NCI-H146 (cell line): Measurements from ENCODE around the gene APLNR.

Experiments
- DNase-seq: peaks from one replicate; lab custom pipeline; 2025; lab: John Stamatoyannopoulos, UW

Gene APLNR

DNA sequence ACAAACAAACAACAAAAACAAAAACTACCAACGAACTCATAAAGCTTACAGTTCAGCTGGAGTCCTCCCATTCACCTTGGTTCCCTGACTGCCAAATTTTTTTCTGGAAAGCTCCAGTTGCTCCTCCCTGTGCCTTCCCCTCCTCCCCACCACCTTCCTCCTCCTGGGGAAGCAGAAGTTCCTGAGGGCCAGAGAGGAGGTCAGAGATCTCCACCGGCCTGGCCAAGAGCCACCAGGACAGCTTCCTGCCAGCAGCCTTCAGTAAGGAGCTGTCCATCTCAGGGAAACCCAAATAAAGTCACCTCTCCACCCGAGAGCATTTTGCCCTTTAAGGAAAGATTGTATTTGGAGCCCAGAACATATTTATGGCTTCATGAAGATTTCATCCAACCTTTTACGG lies 20.0 kb downstream of the APLNR start:
- no peak for DNase-seq

DNA sequence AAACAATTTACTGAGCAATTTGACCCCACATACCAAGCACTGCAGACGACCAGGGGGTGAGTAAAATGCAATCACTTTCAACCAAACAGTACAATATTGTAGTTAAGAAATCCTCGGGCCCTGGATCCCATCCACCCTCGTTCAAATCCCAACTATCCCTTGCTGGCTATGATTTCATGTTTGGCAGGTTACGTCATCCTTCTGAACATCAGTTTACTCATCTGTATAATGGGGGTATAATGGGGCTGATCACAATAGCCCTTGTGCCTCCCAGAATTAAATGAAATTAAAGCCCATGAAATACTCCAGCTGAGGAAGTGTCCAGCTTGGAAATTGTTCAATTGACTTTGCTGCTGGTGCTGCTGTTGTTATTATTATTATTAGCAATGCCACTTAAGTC lies 20.6 kb downstream of the APLNR start:
- no peak for DNase-seq

DNA sequence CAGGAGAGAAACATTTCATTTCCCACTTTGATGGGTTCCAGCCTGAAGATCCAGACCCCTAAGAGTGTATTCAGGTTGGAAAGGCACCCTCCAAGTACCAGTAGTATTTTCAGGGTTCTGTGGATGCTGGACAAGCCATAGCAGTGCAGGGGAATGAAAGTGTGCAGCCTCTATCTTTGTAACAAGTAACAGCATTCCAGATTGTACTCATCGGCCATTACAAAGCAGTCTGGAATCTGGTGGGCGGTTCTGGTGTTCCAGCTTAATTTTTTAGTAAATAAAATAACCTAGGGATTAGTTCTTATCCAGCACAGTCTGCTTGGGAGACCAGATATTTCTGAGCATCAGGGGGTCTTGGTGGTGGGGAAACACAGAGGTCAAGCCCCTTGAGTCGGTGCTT lies 22.6 kb downstream of the APLNR start:
- DNase-seq, result no peak

DNA sequence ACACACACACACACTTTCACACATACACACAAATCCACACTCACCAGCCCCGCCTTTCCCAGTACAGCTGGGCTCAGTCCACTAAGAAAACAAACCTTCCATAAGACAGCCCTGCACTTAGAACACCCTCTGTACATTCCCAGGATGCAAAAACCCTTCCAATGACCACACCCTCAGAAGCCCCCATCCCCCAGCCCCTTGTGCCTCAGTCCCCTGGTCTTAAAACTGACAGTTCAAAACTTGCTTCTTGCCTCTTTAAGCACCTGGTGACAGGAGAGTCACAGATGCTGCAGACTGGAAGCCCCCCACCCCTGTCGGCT lies 23.0 kb downstream of the APLNR start:
- DNase-seq, result no peak

DNA sequence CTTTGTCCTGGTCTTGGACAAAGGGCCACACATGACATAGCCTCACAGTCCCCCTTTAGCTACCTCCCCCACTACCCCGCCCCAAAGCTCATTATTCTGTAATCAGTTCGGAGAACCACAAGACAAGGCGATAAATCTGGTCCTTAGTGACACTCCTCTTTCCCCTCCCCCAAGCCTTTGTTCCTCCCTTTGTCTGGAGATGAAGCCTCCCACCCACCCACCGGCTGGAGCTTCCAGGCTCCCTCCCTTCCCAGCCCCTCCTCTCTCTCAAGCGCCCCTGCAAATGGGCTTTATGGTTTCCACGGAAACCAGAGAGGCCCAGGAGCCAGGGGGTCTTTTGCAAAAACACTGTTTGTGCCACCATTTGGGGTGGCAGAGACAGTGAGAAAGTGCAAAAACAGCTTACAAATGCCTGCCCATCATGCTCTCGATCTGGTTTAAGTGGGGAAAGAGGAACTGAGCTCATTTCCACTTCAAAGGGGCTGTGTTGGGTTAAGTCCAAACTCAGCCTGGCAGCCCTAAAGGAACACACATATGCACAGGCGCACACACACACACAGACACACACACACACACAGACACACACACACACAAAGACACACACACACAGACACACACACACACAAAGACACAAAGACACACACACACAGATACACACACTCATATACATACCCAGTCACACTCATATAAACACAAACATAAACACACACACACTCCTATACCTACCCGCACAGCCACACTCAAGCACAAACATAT lies 23.5 kb downstream of the APLNR start:
- no peak for DNase-seq

DNA sequence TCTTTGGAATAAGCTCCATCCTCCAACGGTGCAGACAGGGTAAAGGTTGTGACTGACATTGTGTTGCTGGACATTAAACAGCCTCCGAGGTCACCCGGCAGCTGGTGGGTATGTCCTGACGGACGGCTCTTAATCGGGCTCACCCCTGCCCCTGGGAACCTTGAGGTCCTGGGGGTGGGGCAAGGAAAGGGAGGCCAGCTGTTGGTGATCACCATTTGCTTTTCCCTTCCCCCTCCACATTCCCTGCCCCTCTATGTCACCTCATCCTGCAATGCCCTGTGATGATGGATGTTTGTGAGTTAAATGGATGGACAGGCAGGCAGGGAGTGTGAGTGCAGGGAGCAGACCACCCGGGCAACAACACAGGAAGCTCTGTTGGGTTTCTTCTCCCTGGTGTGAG lies 26.3 kb downstream of the APLNR start:
- DNase-seq, result no peak

DNA sequence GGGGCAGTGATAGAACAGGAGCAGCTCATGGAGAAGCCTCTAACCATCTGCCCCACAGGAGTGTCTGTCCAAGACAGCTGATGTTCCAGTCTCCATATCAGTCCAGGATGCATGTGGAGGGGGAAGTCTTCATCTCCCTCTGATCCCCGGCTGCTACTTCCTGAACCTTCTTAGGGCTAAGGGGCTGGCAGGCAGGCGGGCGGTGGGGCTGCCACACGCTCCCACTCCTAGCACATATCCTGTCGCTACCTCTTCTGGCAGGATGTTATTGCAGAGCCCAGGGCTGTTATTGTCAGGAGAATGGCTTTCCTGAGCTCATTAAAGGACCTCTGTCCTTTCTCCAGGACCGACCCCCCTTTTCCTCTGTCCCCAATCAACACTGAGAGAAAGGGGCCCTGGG lies 29.9 kb downstream of the APLNR start:
- DNase-seq, result no peak

DNA sequence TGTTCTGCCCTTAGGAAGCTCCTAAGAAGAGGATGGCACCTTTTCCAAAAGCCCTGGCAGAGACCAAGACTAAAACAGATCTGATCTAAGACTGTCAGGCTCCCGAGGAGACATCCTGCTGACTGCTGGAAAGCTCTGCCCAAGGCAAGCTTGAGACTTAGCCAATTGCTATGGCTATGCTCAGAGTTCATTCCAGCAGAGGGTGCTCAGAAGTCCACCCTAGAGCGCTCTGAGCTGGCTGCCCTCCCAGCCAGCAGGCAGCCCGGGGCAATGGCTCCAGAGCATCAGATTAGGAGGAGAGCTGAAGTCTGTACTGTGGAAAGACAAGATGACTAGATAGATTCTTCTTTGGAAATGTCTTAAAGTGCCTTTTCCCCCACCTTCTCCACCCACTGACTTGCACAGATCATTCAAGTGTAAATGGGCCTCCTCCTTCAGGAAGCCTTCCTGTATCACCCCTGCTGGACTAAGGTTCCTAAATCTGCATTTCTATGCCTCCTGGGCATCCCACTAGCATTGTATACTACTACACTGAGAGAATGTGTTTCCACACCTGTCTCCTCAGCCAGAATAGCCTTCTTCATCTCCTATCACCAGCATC lies 31.9 kb downstream of the APLNR start:
- no peak for DNase-seq

DNA sequence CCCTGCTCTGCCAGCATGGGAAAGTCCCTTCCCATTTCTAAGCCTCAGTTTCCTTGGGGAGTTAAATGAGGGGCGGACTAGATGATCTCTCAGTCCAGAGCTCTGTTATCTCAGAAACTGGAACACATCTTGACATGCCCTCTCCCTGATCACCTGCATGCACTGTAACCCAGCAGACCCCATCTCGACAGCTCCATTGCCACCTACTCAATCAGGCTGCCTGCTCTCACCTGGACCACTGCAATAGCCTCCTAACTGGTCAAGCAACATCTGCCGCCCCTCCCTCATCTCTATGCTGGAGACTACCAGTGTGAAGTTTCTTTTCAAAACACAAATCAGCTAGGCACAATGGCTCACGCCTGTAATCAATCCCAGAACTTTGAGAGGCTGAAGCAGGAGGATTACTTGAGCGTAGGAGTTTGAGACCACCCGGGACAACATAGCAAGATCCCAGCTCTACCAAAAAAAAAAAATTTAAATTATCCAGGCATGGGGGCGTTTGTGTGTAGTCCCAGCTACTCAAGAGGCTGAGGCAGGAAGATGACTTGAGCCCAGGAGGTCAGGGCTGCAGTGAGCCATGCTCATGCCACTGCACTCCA lies 33.1 kb downstream of the APLNR start:
- no peak for DNase-seq

DNA sequence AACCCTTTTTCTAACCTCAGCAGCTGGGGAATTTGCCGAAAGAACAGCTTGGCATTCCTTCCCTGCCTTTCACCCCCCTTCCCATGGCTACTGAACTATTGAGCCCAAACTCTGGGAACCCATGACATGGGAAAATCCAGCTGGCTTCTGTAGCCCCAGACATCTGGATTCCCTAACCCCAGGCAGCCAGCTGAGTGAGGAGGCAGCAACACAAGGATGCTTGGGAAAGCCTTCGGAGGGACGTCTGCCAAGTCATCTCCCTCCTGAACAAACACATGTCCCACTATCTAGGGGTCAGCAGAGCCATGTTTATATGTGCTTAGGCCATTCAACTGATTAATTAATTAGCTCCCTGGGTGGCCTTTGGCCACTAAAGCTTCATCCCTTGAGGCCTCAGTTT lies 33.7 kb downstream of the APLNR start:
- no peak for DNase-seq

DNA sequence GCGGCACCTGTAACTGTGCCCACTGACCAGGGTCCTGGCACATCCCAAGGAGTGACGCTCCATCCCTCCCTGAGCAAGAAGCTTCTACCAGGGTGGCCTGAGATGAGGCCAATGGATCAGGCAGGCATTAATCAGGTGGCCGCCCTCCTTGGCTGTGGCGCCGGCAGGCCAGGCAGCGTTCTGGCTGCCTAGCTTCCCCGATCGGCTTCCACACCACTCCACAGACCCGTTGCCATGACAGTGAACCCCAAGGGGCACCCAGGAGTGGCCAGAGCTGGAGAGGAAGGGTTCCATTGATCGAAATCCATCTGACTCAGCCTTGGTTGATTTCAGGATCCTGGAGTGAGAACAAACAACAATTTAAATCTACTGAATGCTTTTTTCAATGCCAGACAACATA lies 34.8 kb downstream of the APLNR start:
- peak; percentile 3 for DNase-seq

DNA sequence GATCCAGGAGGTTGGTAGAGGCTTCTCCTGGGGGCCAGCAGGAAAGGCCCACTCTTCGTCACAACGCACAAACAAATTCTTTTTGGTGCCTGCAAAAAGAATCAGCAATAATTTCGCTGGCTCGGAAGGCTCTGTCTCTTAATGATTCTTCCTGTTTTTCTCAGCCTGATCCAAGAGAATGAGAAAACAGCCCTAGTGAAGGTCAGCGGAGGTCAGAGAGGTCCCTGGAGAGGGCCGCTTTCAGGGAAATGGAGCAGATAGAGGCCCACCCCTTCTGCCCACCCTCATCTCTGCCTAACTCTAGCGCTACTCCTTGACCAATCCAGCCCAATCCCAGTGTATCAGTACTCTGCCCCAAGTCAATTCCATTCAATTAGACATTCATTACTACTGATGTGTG lies 36.1 kb downstream of the APLNR start:
- no peak for DNase-seq

DNA sequence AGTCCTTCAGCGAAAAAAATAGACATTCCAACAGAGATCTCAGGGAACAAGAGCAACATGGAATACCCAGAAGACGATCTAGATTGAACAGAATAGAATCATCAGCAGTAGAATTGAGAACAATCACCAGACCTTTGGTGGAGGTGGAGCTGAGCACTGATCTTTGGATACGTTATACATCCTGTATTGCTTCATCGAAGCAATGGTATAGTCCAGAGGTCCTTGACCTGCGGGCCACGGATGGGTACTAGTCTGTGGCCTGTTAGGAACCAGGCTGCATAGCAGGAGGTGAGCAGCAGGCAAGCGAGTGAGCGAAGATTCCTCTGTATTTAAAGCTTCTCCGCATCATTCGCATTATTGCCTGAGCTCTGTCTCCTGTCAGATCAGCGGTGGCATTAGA lies 37.7 kb downstream of the APLNR start:
- no peak for DNase-seq

DNA sequence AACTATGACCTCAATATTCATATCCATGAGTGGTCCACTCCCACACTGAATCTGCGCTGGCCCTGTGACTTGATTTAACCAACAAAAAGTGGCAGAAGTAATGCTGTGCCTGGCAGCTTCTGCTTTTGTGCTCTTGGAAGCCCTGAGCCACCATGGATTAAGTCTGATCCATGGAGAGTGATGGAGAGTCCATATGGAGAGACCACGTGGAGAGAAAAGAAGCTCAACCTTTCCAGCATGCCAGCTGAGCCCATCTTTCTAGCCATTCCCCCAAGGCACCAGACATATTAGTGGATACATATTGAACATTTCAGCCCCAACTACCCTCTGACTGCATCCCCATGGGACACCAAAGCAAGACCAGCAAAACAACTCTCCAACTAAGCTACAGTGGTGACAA lies 39.3 kb downstream of the APLNR start:
- DNase-seq, result no peak

DNA sequence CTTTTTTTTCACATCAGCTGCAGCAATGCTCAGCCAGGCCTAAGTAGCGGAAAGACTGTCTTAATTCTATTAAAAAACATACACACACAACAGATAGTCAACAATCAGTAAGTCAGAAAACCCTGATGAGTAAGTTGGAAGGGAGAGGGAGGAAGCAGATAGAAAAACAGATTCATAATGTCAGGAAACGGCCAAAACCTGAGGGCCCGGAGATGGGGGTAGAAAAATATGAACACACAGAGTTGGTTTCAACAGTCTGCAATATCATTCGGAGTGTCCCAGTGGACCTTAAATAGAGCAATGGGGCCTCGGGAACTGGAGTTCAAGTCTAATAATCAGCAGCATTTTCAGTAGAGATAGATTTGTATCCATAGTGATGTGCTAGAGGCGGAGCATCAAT lies 40.5 kb downstream of the APLNR start:
- DNase-seq, result no peak

DNA sequence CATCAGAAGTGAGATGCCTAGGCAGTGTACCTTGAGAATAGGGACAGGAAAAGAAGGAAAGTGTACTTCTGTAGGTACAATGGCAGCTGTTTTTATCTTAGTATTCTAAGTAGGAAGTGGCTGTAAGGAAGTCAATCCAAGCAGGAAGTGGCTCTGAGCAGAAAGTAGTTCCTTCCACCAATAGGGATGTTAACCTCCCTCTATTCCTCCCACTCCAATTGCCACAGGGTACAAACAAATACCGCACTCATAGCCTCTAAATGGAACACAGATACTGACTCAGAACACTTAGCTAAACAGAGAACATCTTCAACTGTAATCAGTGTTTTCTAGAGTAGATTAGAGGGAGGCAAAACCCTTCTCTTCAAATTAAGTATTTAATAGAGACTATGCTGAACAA lies 44.7 kb downstream of the APLNR start:
- no peak for DNase-seq

DNA sequence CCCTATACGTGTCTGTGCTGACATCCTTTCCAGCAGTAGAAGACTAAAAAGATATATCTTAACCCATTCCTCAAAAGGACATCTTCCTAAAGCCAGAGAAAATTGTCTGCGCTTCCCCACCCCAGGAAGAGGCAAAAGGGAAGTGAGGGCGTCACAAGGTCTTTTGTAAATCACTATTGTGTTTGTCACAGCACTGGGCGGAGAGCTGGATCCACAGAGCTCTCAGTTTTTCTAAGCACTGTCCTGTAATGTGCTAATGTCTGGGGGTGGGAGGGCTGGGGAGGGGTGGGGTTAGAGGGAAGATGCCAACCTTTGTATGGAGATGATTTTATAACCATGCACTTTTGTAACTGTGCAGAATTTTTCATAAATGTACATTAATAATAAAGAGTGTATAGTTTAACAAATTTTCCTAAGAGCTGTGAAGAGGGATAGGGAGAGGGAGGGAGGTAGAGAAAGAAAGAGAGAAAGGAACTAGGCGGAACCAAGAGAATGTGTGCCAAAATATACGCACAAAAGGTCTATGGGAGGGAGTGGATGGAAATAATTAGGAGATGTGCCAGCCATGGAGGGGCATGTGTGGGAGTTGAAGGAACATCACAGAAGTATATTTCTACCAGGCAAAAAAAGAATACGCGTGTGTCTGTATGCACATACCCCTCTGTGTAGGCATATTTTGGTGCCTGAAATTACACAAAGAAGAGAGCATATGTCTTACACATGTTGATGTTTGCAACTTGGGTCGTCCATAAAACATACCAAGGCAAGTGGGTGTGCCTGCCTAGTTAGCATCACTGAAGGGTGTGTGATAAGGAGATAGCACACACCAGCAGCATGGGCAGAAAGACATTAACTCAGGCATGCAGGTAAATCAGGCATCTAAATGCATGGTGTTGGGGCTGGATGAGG lies 45.5 kb downstream of the APLNR start:
- DNase-seq, result no peak

DNA sequence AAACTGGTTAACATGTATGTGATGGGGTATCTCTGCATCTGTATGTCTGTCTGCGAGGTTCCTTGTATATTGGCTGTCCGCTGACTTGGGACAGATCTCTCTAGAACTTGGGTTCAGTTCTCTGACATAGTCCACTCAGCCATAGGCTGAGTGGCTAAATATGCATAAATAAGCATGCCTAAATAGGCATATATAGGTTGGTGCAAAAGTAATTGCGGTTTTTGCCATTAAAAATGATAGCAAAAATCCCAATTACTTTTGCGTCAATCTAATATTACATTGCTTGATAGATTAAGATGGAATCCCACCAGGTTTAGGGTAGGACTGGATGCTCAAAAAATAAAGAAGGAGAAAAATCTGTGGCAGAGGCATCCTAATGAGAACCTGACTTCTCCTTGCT lies 46.5 kb downstream of the APLNR start:
- DNase-seq, result no peak
